ENCODE data around the gene KLK12. TPM values are rescaled to one million over a fixed set of nuclear protein-coding genes. Genes with fewer than 3 reads are reported as not detected.

KLK12 gene, protein sequence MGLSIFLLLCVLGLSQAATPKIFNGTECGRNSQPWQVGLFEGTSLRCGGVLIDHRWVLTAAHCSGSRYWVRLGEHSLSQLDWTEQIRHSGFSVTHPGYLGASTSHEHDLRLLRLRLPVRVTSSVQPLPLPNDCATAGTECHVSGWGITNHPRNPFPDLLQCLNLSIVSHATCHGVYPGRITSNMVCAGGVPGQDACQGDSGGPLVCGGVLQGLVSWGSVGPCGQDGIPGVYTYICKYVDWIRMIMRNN
- total RNA-seq (not detected in 2 replicates), polyA plus RNA-seq (not detected in 2 replicates), polyA minus RNA-seq (not detected in 2 replicates), Bru-seq, nascent RNA (not detected), BruChase-seq, experiment 1, labeled RNA remaining after a 6-hour chase (not detected), BruChase-seq, experiment 2, labeled RNA remaining after a 2-hour chase (not detected)
- not detected in 2 replicates for polyA plus RNA-seq (2011; cell fraction: cytosol; rRNA removed)
- not detected in 2 replicates for polyA plus RNA-seq (2011; cell fraction: nucleus; rRNA removed)
- not detected in 2 replicates for polyA plus RNA-seq (2012)
- polyA minus RNA-seq (2011; cell fraction: cytosol; rRNA and poly(A)+ RNA removed) = not detected
- polyA minus RNA-seq (2011; cell fraction: nucleus; rRNA and poly(A)+ RNA removed) = not detected in 2 replicates
- long read RNA-seq = 0 reads

DNA sequence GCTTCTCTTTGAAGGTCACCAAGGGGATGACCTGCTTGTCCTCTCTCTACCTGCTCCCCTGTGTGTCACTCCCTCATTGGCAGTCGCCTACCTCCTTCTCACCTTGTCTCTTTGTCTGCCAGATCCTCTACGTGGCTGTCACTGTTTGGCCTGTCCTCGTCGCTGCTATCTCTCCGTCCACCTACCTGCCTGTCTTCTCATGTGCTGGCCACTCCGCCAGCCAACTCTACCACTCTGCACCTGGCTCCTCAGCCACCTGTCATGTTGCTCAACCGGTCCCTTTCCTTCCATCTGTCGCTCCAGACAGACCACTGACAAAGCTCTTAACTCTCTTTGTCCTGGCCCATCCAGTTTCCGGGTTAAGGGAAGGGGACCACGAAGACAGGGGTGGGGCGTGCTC lies at the start of gene KLK12:
TSS of gene KLK12 (minus strand) at position 299 of the 400 bp plus-strand sequence. CDS start 381 bp downstream, outside the sequence.
- Histone ChIP-seq H4K20me1 (replicated peaks; ENCODE audit: control insufficient read depth, extremely low read depth, insufficient read depth, low read length) (no peaks in the 10 kb centered on the region), H3K9ac (replicated peaks; ENCODE audit: extremely low read depth, insufficient read depth, low read length) (no peak within 1 kb of the TSS), H3K27me3 (ENCODE audit: control insufficient read depth in 2 of 2, insufficient read depth in 2 of 2, low read length in 2 of 2) (no peaks in the 10 kb centered on the region), H3K4me1 (ENCODE audit: control insufficient read depth, extremely low read depth, insufficient read depth, low read length) (no peaks in the 10 kb centered on the region), H3K79me2 (ENCODE audit: control insufficient read depth, insufficient read depth, low read length) (no peaks in the 10 kb centered on the region), H3K4me3 (replicated peaks in 1 of 3; ENCODE audit: insufficient read depth in 1 of 3, low read depth in 1 of 3, low read length in 3 of 3) (no peak within 1 kb of the TSS), H3K9me3 (replicated peaks; ENCODE audit: control insufficient read depth, insufficient read depth, low read length) (no peaks in the 10 kb centered on the region), H3K36me3 (ENCODE audit: control insufficient read depth in 2 of 2, extremely low read depth in 1 of 2, insufficient read depth in 2 of 2, low read length in 2 of 2) (no peaks in the 10 kb centered on the region), H3K27ac (ENCODE audit: insufficient read depth, low read depth, low read length) (no peak within 1 kb of the TSS), H3K9me1 (replicated peaks; ENCODE audit: control insufficient read depth, extremely low read depth, insufficient read depth, low read length) (no peaks in the 10 kb centered on the region), H3K4me2 (ENCODE audit: insufficient read depth, low read length) (no peak within 1 kb of the TSS), H2AFZ (ENCODE audit: low read depth, low read length) (no peak within 1 kb of the TSS)
- ChIA-PET POLR2A (no interaction called here), CTCF (interaction anchor here (1.2 kb wide), 1 partner anchor 14 kb away, joined by 6 read pairs; no protein-coding TSS in a partner anchor)
- FAIRE-seq (no peak), DNase-seq (ENCODE audit: low read depth, low spot score) (no peak)
- BruUV-seq (replicated peaks) = no TSS peak
- TF ChIP-seq, protein P1, sequence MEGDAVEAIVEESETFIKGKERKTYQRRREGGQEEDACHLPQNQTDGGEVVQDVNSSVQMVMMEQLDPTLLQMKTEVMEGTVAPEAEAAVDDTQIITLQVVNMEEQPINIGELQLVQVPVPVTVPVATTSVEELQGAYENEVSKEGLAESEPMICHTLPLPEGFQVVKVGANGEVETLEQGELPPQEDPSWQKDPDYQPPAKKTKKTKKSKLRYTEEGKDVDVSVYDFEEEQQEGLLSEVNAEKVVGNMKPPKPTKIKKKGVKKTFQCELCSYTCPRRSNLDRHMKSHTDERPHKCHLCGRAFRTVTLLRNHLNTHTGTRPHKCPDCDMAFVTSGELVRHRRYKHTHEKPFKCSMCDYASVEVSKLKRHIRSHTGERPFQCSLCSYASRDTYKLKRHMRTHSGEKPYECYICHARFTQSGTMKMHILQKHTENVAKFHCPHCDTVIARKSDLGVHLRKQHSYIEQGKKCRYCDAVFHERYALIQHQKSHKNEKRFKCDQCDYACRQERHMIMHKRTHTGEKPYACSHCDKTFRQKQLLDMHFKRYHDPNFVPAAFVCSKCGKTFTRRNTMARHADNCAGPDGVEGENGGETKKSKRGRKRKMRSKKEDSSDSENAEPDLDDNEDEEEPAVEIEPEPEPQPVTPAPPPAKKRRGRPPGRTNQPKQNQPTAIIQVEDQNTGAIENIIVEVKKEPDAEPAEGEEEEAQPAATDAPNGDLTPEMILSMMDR (IDR thresholded peaks at IDR 0.05; ENCODE audit: extremely low read depth in 1 of 2, insufficient read depth in 1 of 2, low read depth in 1 of 2, low read length in 2 of 2) = no peak
- TF ChIP-seq EZH2 (IDR thresholded peaks at IDR 0.05; ENCODE audit: borderline replicate concordance, low read depth, low read length, severe bottlenecking) (no peak), POLR2AphosphoS5 (IDR thresholded peaks at IDR 0.05; ENCODE audit: insufficient read depth, low read depth, low read length) (no peak), POLR2A (IDR thresholded peaks at IDR 0.05; ENCODE audit: low read depth, low read length) (no peak), MYC (IDR thresholded peaks at IDR 0.05; ENCODE audit: low read depth, low read length) (no peak), GATA2 (IDR thresholded peaks at IDR 0.05; ENCODE audit: insufficient read depth, insufficient read length, low read depth, low read length) (no peak), JUN (IDR thresholded peaks at IDR 0.05; ENCODE audit: borderline replicate concordance, insufficient read depth, insufficient read length, low read depth) (no peak)
- TF ChIP-seq, protein P2, sequence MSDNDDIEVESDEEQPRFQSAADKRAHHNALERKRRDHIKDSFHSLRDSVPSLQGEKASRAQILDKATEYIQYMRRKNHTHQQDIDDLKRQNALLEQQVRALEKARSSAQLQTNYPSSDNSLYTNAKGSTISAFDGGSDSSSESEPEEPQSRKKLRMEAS (IDR thresholded peaks at IDR 0.05; ENCODE audit: insufficient read depth, insufficient read length) = no peak
- dilution Hi-C loops (cut with MboI; ENCODE audit: extremely low pct_ligation_motif_present, low sequenced_read_pairs) (no loop called here), intact Hi-C loops (cut with micrococcal nuclease) (no loop called here)

Measured in endothelial cell of umbilical vein (primary cell).